OCI-LY3 (cell line): Measurements from ENCODE around the gene BID.

Experiments used
- EZH2phosphoT487 ChIP-seq: fragments of 200-600 bp; shearing (Covaris generic); IDR thresholded peaks from 2 replicates; pipeline ENCODE4 v1.6.1; 2018; ENCODE audit warnings: antibody characterized with exemption, mixed run types, low read depth
- TF ChIP-seq, protein P1 (sequence below): fragments of 200-600, 300-600 bp; sonication (generic); IDR thresholded peaks from 2 replicates; pipeline ENCODE4 v1.5.1; 2014; ENCODE audit warnings: antibody characterized with exemption, low read length, low read depth

DNA sequence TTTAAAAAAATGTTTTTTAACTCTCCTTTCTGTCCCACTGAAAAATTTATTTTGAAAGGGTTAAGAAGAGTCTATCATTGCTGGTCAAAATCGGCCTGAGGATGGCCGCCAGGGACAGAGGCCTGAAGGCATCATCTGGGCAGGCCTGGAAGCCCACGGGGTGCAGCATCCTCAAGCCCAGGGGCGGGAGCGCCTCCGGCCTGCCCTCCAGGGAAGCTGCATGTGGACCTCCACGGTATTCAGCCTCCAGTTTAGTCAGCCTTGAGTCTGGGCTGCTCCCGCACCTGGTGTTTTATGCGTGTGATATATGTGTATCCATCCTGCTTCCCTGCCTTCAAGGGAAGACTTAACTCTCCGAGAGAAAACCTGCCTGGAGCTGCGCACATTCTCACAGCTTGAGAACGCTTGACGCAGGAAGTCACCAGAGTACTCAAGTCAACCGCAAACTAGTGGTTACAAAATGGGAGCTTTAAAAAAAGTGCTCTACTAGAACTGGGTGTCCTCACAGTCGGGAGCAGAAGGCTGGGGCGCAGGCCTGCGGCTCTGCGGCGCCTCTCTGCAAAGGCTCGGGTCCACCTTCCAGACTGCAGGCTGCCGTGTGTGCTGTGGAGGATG, 13.6 kb upstream of the BID start:
- TF ChIP-seq, protein P1, sequence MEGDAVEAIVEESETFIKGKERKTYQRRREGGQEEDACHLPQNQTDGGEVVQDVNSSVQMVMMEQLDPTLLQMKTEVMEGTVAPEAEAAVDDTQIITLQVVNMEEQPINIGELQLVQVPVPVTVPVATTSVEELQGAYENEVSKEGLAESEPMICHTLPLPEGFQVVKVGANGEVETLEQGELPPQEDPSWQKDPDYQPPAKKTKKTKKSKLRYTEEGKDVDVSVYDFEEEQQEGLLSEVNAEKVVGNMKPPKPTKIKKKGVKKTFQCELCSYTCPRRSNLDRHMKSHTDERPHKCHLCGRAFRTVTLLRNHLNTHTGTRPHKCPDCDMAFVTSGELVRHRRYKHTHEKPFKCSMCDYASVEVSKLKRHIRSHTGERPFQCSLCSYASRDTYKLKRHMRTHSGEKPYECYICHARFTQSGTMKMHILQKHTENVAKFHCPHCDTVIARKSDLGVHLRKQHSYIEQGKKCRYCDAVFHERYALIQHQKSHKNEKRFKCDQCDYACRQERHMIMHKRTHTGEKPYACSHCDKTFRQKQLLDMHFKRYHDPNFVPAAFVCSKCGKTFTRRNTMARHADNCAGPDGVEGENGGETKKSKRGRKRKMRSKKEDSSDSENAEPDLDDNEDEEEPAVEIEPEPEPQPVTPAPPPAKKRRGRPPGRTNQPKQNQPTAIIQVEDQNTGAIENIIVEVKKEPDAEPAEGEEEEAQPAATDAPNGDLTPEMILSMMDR = no peak
- TF ChIP-seq EZH2phosphoT487 = no peak
